ENCODE results near the gene LAMTOR1. TPM values are rescaled to one million over a fixed set of nuclear protein-coding genes. Genes with fewer than 3 reads are reported as not detected.

The LAMTOR1 gene
- total RNA-seq, 2 experiments from 2014 or later: 50.3 to 52.4 TPM

- H3K36me3 Mint-ChIP-seq (ENCODE audit: low read depth): no peaks in the 10 kb centered on the region
- H3K9me3 Mint-ChIP-seq: no peaks in the 10 kb centered on the region
- no peak overlapping the region for H3K27ac Mint-ChIP-seq
- intact Hi-C loops (cut with micrococcal nuclease): no loop called here
- ATAC-seq (no peak), DNase-seq (no peak)
- no peaks in the 10 kb centered on the region for H3K4me1 Mint-ChIP-seq (ENCODE audit: low read depth)
- H3K4me3 Mint-ChIP-seq: no peak overlapping the region
- TF ChIP-seq CTCF (IDR thresholded peaks at IDR 0.05): no peak
- peaks cover 1% of the 10 kb centered on the region for H3K27me3 Mint-ChIP-seq
- CTCF ChIA-PET: interaction anchor here (1.1 kb wide), 1 partner anchor 312 kb away, joined by 4 read pairs; no protein-coding TSS in a partner anchor
- POLR2A ChIA-PET: no interaction called here
These were observed 16.1 kb upstream of the LAMTOR1 start for GRCh38 chr11:72119198-72119597.

- H3K4me1 Mint-ChIP-seq (ENCODE audit: low read depth): peaks cover 10% of the 10 kb centered on the region
- peaks cover 1% of the 10 kb centered on the region for H3K27me3 Mint-ChIP-seq
- no peaks in the 10 kb centered on the region for H3K9me3 Mint-ChIP-seq
- TF ChIP-seq CTCF (IDR thresholded peaks at IDR 0.05): no peak
- no peak overlapping the region for H3K27ac Mint-ChIP-seq
- no peaks in the 10 kb centered on the region for H3K36me3 Mint-ChIP-seq (ENCODE audit: low read depth)
- H3K4me3 Mint-ChIP-seq: no peak overlapping the region
- CTCF ChIA-PET: interaction anchor here (1.0 to 2.1 kb wide), 3 partner anchors 25 to 91 kb away, joined by 3 to 8 read pairs (median 5); no protein-coding TSS in a partner anchor
- intact Hi-C loops (cut with micrococcal nuclease): no loop called here
- no peak for DNase-seq
- POLR2A ChIA-PET: interaction anchor here (1.2 kb wide), 1 partner anchor 21 kb away, joined by 3 read pairs; no protein-coding TSS in a partner anchor
- ATAC-seq: no peak
These were observed 13.1 kb upstream of the LAMTOR1 start for GRCh38 chr11:72116019-72116755.

- Mint-ChIP-seq H3K4me3 (no peak overlapping the region), H3K27ac (no peak overlapping the region), H3K36me3 (ENCODE audit: low read depth) (peaks cover 7% of the 10 kb centered on the region), H3K27me3 (peaks cover 1% of the 10 kb centered on the region), H3K4me1 (ENCODE audit: low read depth) (peaks cover 14% of the 10 kb centered on the region), H3K9me3 (no peaks in the 10 kb centered on the region)
- ATAC-seq (no peak), DNase-seq (no peak)
- POLR2A ChIA-PET: interaction anchor here (0.5 to 1.0 kb wide), 2 partner anchors 13 to 185 kb away, joined by 3 to 4 read pairs; partner anchors contain the start of gene RNF121
- no peak for TF ChIP-seq CTCF (IDR thresholded peaks at IDR 0.05)
- CTCF ChIA-PET: interaction anchor here (1.3 to 2.1 kb wide), 2 partner anchors 30 to 89 kb away, joined by 5 to 8 read pairs; no protein-coding TSS in a partner anchor
- intact Hi-C loops (cut with micrococcal nuclease): no loop called here
These were observed 11.5 kb upstream of the LAMTOR1 start for GRCh38 chr11:72114570-72114969.

GRCh38 chr11:72112978-72113808 lies 10.1 kb upstream of the LAMTOR1 start:
- Mint-ChIP-seq H3K27me3 (peaks cover 1% of the 10 kb centered on the region), H3K27ac (peak overlapping the region; percentile 99), H3K36me3 (ENCODE audit: low read depth) (peaks cover 7% of the 10 kb centered on the region), H3K9me3 (no peaks in the 10 kb centered on the region), H3K4me3 (peak overlapping the region; percentile 95), H3K4me1 (ENCODE audit: low read depth) (peaks cover 14% of the 10 kb centered on the region)
- no peak for TF ChIP-seq CTCF (IDR thresholded peaks at IDR 0.05)
- ChIA-PET POLR2A (interaction anchor here (0.6 to 3.6 kb wide), 11 partner anchors 8 to 634 kb away, joined by 3 to 25 read pairs (median 5); partner anchors contain the start of genes RNF121 and XNDC1N), CTCF (interaction anchor here (1.1 to 1.6 kb wide), 4 partner anchors 11 to 136 kb away, joined by 3 to 10 read pairs (median 4); no protein-coding TSS in a partner anchor)
- DNase-seq (peak; percentile 23), ATAC-seq (no peak)
- intact Hi-C loops (cut with micrococcal nuclease): loop anchor here (1.0 kb wide), 1 partner anchor 33 kb away; the partner anchor contains the start of genes LRRC51 and NUMA1
